HG03097 (cell line): Measurements from ENCODE around the gene RERE.
"Not testable (repeated sequence)": the region's sequence is repeated elsewhere in the genome, so short reads cannot be mapped to it uniquely, and the experiment has no call there.

Source experiments
- ATAC-seq: cut with Tn5 transposase; IDR thresholded peaks from one replicate; pipeline ENCODE4 v1.9.1; 2021; ENCODE audit not compliant: unreplicated experiment, low FRiP score

The RERE gene

DNA sequence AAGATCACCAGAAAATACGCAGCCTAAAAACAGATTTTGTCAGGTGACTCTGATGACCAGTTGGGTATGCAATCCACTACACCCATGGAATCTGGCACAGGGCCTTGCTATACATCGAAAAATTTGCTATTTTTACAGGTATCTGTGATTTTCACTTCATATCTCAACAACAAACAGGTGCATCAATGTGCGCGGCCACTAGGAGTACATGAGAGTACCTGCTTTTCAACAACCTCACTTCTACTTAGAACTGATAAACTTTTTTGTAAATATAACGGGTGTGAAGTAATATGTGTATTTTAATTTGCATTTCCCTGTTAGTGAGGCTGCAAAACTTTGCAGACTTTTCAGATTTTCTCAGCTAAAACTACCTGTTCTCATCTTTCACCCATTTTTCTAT lies 418.8 kb downstream of the RERE start:
- ATAC-seq = no peak

DNA sequence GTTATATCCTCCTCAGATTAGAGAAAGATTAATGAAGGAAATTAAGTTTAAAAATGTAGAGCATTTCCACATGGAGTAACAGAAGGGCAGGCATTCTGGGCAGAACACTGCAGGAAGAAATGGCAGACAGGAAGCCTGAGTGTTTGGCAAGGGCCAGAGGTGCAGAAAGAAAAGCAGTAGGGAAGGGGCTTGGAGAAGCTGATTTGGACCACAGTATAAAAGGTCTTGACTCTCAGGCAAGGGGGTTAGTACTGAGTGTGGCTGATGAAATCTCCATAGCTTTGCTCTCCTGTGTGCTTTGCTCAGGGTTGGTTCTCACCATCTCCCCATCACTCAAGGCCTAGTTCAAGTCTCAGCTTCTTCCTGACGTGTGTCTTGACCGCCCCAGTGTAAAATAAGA lies 419.4 kb downstream of the RERE start:
- no peak for ATAC-seq

DNA sequence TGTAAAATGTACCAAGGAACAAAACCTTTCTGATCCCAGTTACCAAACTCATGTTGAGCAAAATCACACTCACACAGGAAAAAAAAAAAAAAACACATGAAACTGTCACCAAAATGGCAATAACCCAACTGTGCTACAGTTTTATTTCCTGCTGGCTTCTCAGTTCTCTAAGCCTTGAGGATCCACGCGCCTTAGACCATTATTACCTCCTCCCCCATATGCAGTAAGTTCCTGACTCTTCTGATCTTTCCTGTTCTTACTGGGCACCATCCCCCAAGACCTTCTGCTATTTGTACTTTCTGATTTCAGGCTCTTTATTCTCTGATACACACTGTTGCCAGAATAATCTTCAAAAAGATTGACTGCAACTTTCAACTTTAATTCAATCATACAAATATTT lies 419.9 kb downstream of the RERE start:
- peak; percentile 63 for ATAC-seq

DNA sequence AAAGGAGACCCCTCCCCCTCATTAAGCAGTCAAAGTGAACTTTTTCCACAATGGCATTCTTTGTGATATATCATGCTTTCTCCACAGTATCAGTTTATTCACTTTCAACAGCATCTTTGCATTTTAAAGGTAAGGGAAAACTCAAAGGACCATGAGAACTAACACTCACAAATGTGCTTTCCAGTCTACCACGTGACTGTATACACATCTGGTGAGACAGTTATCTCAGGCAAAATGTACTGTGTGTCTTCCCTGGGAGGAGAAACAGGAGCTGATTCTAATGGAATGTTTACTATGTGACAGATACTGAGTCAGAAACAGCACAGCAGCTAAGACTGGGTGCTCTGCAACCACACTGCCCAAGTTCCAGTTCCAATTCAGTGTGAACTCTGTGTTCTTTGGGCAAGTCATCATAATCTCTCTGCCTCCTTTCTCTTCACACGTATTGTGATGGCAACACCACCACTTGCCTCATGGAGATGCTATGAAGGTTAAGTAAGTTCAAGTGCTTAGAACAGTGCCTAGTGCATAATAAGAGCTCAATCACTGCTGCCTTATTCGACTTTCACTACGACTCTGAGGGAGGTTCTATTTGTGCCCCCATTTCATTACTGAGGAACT lies 420.5 kb downstream of the RERE start:
- ATAC-seq = peak; percentile 38

DNA sequence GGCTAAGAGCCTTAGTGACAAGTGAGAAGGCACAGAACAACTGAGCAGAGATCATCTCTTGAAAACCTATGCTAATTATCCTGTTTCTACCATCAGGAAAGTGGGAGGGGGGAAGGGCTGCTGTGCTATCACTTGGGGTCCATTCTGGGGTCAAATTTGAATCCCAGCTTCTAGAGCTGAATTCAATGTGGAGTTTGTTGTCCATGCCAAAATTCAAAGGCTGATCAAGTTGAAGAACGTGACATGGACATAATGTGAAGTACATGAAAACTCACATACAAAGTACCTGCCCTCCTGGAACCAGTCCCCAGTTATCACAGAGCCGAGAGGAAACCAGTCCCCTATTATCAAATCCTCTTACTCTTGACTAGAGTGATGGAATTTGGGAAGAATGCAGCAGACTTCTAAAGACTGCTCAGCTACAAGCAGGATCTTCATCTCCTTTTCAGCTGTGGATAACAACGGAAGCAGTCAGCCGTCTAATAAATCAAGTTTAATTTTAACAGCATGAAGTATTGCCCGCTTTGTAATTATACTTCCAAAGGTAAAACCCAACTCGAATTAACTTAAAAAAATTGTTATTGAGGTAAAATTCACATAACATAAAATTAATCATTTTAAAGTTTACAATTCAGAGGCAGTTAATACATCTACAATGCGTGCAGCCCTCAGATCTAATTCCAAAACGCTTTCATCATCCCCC lies 421.2 kb downstream of the RERE start:
- no peak for ATAC-seq

DNA sequence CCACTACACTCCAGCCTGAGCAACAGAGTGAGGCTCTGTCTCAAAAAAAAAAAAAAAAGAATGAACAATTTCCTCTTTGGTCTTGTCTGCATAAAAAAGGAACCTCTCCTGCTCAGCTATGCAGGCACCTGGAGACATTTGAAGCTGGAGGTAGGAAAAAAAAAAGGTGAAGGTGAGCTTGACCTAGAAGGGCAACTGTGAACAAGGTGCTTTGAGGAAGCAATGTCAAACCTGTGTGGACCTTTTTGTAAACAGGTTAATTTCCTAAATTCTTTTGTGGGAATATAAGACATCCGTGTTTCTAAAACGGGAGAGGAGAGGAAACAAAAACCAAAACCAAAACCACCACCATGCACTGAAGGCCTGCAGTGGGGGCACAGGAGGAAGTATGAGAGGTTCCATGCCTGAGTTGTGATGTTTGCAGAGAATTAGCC lies 422.0 kb downstream of the RERE start:
- ATAC-seq = no peak

DNA sequence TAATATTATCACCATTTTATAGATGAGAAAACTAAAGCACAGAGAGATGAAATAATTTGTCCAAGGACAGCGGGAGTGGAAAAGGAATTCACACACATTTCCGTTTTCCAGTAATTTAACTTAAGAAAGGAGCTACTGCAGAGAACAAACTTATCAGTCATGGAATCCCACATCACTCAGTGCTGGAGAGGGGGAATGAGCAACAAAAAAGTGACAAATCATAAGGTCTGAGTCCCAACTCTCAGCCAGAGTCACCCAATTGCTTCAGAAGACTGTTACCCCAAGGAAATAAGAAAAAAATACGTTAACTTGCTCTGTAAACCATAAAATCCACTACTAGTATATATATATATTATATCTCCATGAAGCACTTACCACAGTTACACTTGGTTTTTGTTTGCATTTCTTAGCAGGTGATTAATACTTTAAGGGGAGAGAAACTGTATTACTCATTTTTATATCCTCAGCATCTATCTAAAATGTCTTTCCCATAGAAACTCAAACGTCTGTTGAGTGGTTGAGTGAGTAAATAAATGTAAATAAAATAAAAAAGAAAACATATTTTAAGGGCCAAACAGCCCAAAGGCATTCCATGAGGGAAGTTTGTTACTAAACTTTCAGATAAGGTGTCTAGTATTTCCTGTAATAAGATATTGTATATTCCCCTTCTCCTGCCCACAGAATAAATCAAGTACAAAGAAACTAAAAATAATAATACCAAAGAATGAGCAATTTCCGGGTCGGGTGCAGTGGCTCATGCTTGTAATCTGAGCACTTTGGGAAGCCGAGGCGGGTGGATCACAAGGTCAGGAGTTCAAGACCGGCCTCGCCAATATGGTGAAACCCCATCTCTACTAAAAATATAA lies 422.8 kb downstream of the RERE start:
- no peak for ATAC-seq

DNA sequence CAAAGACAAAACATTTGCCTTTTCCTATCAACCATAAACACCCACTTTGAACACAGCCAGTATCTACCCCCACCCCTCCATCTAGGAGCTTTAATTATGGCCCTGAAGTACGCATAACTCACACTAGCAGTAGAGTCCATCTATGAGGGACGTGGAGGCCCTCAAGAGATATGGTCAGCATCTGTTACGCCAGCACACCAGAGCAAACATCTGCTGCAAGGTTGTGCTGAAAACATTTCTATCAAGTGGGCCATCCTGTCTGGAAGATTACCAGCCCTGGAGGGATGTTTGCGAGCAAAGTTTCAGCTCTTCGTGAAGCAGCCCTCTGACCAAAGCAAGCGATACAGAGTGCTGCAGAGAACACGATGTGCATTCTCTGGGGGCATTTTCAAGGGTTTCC lies 424.9 kb downstream of the RERE start:
- no peak for ATAC-seq

DNA sequence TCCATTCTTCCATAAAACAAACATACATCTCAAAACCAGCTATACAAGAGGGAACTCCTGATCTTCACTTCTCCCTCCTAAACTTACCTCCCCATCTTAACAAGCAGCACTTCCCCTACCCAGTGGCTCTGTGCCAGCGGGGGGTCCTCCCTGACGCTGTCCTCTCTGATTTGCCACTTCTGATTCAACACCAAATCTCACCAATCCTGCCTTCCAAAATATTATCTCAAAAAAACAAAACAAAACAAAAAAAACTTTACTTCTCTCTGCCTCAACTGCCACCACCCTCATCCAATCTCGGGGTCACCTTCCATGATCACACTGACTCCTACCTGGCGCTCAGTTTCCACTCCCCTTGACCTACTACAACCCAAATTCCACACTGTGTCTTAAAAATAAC lies 426.7 kb downstream of the RERE start:
- no peak for ATAC-seq

DNA sequence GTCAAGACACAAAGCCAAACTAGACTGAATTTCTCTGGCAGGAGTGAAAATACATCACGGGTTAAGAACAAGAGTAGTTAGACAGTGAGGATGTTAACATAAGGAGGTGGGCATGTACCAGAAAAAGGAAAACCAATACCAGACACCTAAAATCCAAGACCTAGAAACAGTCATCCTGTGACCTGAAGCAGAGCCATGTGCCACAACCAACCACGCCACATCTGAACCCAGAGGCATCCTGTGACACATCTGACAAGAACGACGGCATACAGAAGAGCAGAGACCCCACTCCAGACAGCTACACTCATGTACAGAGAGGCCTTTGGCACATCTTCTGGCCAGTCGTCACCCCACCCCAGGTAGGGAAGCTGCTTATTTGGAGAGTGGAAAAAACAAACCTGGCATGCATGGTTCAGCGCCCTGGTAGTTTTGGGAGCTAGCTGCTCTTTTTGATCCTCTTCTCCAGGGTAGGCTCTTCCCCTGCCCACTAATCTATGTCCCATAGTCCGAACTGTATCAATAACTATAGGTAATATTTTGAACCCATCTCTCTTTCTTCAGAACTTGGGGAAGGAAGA lies 427.4 kb downstream of the RERE start:
- no peak for ATAC-seq

DNA sequence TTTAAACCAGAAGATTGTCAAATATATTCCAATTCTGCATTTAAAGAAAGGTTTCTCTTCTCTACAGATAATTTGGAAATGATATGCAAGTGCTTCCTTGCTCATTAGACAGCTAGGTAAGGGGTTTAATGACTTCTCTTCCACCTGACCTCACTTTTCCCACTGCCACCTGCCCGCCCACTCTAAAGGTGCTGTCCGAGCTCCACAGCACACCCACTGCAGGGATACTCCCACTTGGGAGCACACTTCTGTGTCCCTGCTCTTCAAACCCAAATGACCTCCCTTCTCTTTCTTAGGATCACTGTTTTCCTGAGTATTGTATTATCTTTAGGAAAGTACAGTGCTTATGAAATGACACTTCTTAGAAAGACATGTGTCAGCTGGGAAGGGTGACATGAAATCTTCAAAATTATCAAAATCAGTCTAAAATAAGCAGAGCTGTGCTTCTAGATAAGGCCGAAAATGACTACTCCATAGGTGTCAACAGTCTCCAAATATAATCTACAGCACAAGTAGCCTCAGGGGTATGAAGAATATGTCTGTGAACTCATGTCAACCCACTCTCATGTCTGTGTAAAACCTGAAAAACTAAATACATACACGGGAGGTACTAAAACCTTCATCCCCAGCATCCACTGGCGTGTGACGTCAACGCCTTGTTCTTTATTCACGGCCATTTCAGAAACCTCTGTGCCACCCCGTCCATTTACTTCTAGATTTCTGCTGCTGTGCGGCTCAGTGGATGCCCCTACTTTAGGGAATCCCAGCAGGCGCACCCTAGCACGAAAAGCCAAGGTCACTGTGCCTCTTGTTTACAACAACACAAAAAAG lies 428.5 kb downstream of the RERE start:
- no peak for ATAC-seq

DNA sequence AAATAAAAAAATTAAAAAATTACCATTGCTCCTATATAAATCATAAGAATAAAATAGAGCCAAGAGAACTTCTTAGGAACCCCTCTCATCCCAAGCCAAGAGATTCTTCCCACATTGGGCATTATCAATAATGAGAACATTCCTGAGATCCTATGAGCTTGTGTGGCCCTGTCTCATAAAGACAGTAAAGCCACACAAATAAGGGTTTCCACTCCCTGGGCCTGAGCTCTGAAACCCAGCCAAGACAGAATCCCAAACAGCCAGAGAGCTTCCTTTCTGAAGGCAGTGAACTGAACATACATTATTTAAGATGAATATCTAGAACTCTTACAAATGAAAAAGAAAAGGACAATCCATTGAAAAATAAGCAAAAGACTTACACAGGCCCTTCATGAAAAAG lies 431.2 kb downstream of the RERE start:
- no peak for ATAC-seq

DNA sequence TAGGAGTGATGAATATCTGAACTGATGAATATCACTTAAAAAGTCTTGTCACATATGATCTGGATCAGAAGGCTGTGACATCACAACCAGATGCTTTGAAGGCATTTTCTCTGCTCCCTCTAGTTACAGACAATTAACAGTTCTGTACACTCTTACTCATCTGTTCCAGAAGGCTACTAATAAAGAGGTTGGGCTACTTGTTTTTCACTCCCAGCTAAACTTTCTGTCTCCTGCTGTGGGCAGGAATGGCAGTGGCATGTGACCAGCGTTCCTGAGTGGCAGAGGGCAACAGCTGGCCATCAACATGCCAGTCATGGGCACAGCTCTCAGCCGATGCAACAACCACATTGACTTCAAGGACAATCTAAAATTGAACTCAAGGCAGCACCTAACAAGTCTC lies 432.9 kb downstream of the RERE start:
- no peak for ATAC-seq

DNA sequence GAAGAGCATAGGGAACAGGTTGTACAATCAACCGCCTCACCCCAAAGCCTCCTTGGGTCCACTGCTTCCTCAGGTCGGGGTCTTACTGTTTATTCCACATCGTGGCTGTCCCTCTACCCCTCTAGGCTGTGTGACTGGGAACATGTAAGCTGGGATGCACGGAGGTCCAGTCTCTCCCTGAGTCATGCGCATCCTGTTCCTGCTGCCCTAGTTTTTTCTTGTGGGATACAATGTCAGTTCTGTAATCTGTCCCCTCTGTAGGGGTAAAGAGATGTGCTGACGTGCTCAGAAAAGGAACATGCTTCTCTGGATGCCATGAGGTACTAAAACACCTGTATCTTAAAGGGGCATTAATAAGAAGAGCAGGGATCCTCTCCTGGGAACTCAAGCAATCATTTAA lies 433.4 kb downstream of the RERE start:
- ATAC-seq = no peak

DNA sequence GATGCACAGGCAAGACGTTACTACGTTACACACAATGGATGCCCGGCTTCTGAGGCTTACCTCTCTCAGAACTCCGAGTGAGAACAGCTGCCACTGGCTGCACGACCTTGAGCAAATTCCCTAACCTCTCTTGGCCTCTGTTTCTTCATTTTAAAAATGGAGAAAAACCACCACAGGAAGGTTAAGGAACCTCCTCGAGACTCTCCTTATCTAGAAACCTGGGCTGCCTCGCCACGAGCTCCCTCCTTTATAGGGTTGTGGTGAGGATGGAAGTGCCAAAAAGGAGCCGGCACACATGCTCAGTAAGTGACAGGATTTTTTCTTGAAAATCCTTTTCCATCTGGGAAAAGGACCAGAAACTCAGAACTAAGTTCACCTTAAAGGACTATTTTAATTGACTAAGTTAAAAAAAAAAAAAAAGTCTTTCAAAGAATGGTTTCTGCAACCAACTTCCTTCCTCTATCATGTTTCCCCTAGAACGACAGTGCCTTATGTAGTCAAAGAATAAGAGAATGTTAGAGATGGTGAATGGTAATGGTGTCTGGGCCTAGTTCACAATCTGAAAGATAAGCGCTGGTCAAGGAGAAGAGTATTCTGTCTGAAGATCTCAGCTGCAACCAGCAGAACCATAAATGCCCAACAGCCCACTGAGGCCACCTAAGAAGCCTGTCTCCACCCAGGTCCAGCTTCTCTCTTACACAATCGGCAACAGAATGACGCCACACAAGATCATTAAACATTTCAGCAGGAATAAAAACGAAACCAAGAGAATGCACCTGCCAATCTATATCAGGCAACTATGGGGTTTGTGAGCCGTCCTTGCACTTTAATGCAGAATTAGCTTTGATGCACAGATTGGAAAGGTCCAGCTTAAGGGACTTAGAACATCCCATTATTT lies 434.6 kb downstream of the RERE start:
- no peak for ATAC-seq

DNA sequence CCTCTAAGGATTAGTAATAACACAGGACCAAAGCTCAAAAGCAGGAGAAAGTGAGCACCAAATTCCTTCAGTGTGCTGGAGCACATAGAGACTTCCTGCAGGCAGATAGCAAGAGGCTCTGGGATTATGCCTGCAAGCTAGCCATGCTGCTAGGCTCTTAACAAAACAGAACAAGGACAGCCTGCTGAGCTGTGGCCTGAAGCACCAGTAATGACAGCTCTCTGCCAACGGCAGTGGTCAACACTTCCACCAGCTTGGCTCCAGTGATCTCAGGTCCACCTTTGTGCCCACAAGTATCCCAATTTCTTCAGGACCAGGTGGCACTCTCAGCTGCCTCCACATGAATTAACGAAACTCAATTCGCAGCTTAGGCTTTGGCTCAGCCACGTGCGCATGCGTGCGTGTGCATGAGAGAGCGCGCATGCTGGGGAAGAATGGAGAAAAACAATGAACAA lies 435.4 kb downstream of the RERE start:
- ATAC-seq = no peak

DNA sequence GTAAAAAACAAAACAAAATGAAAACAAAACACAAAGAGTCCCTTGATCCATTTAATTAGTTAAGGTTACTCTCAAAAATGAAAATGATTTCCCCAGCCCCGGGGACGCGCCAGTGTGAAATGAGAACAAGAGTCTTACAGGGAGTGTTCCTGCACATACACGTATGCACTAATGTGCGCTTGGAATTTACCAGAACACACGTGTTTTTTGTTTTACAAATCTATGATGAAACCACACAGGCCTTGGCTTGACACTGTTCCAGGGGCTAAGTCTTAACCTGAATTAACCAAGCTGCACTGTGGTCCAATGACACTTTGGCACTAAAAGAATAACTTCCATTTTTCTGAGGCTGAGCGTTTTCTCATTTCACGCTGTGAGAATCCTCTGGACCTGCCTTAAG lies 435.8 kb downstream of the RERE start:
- ATAC-seq = no peak

DNA sequence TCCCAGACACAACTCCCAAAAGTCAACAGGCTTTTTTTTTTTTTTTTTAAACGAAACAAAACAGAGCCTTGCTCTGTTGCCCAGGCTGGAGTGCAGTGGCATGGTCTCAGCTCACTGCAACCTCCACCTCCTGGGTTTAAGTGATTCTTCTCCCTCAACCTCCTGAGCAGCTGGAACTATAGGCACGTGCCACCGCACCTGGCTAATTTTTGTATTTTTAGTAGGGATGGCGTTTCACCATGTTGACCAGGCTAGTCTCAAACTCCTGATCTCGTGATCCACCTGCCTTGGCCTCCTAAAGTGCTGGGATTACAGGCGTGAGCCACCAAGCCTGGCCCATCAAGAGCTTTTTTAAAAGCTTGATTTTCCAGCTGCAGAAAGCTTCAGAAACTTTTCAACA lies 437.1 kb downstream of the RERE start:
- ATAC-seq = not testable (repeated sequence)

DNA sequence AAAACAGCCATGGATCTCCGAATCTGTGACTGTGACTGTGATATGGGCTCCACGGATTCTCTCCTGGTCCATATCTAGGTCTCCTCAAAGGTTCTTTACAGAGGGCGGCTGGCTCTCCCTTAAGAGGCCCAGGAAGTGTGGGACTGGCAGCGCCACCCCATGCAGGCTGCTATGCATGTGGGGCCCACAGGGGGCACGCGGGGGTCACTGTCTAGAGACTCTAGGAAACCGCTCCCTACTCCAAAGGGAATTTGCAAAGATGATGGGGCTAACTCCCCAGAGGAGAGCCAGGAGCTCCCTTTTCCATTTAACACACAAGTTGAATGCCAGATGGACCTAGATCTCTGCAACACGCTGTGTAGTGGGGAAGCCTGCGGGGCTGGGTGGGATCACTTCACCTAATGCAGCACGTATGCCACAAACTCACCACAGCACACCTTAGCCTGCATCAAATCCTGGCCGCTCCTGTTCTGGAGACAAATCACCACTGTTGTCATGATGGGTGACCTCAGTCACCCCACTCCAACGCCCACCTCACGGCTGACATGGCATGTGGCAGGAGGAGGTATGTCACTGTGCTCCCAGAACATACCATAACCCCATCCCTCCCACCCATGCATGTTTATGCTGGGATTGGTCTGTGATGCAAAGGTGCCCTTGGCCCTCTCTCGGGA lies 437.8 kb downstream of the RERE start:
- ATAC-seq = no peak
